Tibial nerve (tissue), 4 donors: ENCODE measurements around the gene FRAS1. TPM values are rescaled to one million over a fixed set of nuclear protein-coding genes. Genes with fewer than 3 reads are reported as not detected.
A peak's percentile ranks its signal among the peaks of the same experiment; 100 is the strongest.

Source experiments
- DNase-seq, 2 donors: peaks; one replicate each; pipeline ENCODE4 v3.0.0-alpha.2; 2019; ENCODE audit warnings: low spot score in 2 of 2
- H3K27ac ChIP-seq, 4 donors: fragments of 200-600 bp; sonication (generic) in 3 of 4; one replicate each; pipeline ENCODE4 v1.5.1; 2017 to 2019; ENCODE audit warnings: mild to moderate bottlenecking in 1 of 4
- H3K27me3 ChIP-seq, 2 donors: fragments of 200-600 bp; sonication (generic) in 1 of 2; one replicate each; pipeline versions ENCODE4 v1.5.1 to v1.6.0; 2017 to 2019
- H3K36me3 ChIP-seq, 3 donors: fragments of 200-600 bp; sonication (generic); one replicate each; pipeline ENCODE4 v1.5.1; 2018 to 2019
- H3K4me1 ChIP-seq, 4 donors: fragments of 200-600 bp; sonication (generic) in 3 of 4; one replicate each; pipeline ENCODE4 v1.5.1; 2017 to 2019
- H3K4me3 ChIP-seq, 4 donors: fragments of 200-600 bp; sonication (generic) in 3 of 4; one replicate each; pipeline ENCODE4 v1.5.1; 2017 to 2019; ENCODE audit warnings: mild to moderate bottlenecking in 1 of 4, moderate library complexity in 1 of 4
- H3K9me3 ChIP-seq, 4 donors: fragments of 200-600 bp; sonication (generic) in 3 of 4; one replicate each; pipeline ENCODE4 v1.5.1; 2017 to 2019
- EP300 ChIP-seq, 2 donors: sonication (generic); formaldehyde crosslinking; IDR thresholded peaks; one replicate each; pipeline ENCODE4 v1.6.1; 2017; ENCODE audit warnings: antibody characterized with exemption in 2 of 2, mild to moderate bottlenecking in 1 of 2
- POLR2A ChIP-seq, 2 donors: fragments of 450-650 bp; IDR thresholded peaks; one replicate each; pipeline ENCODE4 v1.6.1; 2017; ENCODE audit warnings: antibody characterized with exemption in 2 of 2, mild to moderate bottlenecking in 2 of 2, moderate library complexity in 2 of 2
- WGBS, 2 donors: methylation state at CpG; one replicate each; pipeline ENCODE4 v1.1.5; 2018; 5-methylcytosine and 5-hydroxymethylcytosine counted together
- total RNA-seq, 4 donors: library from RNA; depleted of rRNA; stranded (reverse); fragments of >200 nt; gene quantifications; one replicate each; pipeline ENCODE4 v1.1.0, GENCODE V29; 2016
- TF ChIP-seq, protein P1 (sequence below), 5 experiments: fragments of 200-600 bp in 3 of 5; fragments of 450-650 bp in 2 of 5; sonication (generic) in 3 of 5; IDR thresholded peaks; one replicate each; pipeline ENCODE4 v1.5.1; 2016 to 2019; ENCODE audit warnings: antibody characterized with exemption in 5 of 5, mild to moderate bottlenecking in 3 of 5, moderate library complexity in 2 of 5

Gene FRAS1
- total RNA-seq, 4 donors from 2014 or later, result 3.9 to 6.6 (median 5.1) TPM

DNA sequence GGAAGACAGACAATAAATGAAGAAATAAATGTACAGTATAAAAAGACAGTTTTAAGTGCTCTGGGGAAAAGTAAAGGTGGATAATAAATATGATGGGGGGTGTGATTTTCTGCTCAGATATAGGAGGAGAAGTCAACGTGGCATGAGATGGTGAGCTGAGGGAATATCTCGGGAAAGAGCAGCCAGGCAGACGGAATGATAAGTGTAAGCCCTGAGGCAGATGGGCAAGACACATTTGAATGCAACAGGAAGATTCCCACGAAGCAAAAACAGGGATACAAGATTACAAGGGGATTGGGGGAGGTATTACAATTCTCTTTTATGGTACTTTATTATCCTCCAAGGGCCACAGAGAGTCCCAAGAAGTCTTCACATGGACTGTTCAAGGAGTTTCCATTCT is 505.6 kb downstream of the FRAS1 start:
- TF ChIP-seq POLR2A (IDR thresholded peaks at IDR 0.05) (no peak), EP300 (IDR thresholded peaks at IDR 0.05) (no peak)
- TF ChIP-seq, protein P1, sequence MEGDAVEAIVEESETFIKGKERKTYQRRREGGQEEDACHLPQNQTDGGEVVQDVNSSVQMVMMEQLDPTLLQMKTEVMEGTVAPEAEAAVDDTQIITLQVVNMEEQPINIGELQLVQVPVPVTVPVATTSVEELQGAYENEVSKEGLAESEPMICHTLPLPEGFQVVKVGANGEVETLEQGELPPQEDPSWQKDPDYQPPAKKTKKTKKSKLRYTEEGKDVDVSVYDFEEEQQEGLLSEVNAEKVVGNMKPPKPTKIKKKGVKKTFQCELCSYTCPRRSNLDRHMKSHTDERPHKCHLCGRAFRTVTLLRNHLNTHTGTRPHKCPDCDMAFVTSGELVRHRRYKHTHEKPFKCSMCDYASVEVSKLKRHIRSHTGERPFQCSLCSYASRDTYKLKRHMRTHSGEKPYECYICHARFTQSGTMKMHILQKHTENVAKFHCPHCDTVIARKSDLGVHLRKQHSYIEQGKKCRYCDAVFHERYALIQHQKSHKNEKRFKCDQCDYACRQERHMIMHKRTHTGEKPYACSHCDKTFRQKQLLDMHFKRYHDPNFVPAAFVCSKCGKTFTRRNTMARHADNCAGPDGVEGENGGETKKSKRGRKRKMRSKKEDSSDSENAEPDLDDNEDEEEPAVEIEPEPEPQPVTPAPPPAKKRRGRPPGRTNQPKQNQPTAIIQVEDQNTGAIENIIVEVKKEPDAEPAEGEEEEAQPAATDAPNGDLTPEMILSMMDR (IDR thresholded peaks at IDR 0.05), result no peak
- Histone ChIP-seq H3K4me3 (no peak overlapping the region), H3K27ac (peak overlapping the region in 1 of 4 donors; percentile 91), H3K9me3 (no peaks in the 10 kb centered on the region), H3K27me3 (no peaks in the 10 kb centered on the region), H3K4me1 (peaks cover 0 to 73% (median 13%) of the 10 kb centered on the region in 4 donors), H3K36me3 (no peaks in the 10 kb centered on the region)
- no peak for DNase-seq
- 72 to 76% methylated on average over 4 of the region's 4 CpGs for WGBS, 2 donors

DNA sequence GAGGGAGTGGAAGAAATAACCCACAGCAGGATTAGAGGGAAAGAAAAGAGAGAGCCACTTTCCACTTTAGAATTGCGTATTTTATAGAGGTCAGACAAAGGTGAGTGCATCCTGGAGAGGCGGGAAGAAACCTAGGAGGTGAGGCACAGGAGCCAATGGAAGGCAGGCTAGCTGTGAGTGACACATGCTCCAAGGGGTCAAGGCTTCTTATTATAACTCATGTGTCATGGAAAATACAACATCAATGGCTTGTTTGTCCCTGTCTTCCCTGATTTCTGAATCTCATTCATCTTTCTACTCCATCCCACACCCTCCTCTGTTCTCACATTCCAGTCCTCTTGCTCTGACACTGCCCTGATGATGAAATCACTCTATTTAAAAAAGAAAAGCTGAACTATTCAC is 508.8 kb downstream of the FRAS1 start:
- peak overlapping the region; percentile 70 to 92 (median 86) for H3K27ac ChIP-seq
- no peak overlapping the region for H3K4me3 ChIP-seq
- DNase-seq, result no peak
- whole genome bisulfite sequencing, 2 donors, result 47 to 60% methylated on average over 2 of the region's 2 CpGs
- no peaks in the 10 kb centered on the region for H3K36me3 ChIP-seq
- TF ChIP-seq POLR2A (IDR thresholded peaks at IDR 0.05) (no peak), EP300 (IDR thresholded peaks at IDR 0.05) (peak in 1 of 2 donors; percentile 85)
- TF ChIP-seq, protein P1 (IDR thresholded peaks at IDR 0.05), result no peak
- peaks cover 0 to 76% (median 24%) of the 10 kb centered on the region in 4 donors for H3K4me1 ChIP-seq
- no peaks in the 10 kb centered on the region for H3K27me3 ChIP-seq
- no peaks in the 10 kb centered on the region for H3K9me3 ChIP-seq

DNA sequence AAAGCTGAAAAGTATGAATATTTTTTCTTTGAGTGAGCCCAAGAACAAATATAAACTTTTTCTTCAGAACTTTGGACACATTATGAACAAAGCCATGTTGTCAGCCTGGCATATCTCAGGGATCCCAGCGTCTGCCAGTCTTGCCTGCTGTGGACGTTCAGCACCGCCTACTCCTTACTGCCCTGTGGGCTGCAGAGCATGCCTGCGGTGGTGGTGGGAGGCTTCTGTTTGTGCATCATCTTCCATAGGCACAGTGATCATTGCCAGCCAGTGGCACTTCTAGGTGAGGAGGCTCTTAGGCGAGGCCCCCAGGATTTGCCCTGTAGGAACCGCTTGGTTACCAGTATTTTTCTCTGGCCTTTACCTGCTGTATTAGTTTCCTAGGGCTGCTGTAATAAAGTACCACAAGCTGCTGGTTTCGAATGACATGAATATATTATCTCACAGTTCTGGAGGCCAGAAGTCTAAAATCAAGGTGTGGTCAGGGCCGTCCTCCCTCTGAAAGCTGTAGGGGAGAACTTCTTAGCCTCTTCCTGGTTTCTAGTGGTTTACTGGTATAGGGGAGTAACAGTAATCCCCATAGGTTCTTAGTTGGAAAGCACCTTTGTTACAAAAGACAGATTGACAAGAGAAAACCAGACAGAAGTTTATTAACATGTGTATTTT is 509.8 kb downstream of the FRAS1 start:
- no peak for DNase-seq
- Histone ChIP-seq H3K9me3 (no peaks in the 10 kb centered on the region), H3K27ac (peak overlapping the region; percentile 65 to 91 (median 86)), H3K36me3 (no peaks in the 10 kb centered on the region), H3K4me3 (no peak overlapping the region), H3K27me3 (no peaks in the 10 kb centered on the region), H3K4me1 (peaks cover 0 to 67% (median 23%) of the 10 kb centered on the region in 4 donors)
- WGBS, 2 donors, result 48 to 58% methylated on average over 8 of the region's 8 CpGs
- TF ChIP-seq EP300 (IDR thresholded peaks at IDR 0.05) (peak; percentile 25 to 75), POLR2A (IDR thresholded peaks at IDR 0.05) (no peak)
- TF ChIP-seq, protein P1 (IDR thresholded peaks at IDR 0.05), result no peak

DNA sequence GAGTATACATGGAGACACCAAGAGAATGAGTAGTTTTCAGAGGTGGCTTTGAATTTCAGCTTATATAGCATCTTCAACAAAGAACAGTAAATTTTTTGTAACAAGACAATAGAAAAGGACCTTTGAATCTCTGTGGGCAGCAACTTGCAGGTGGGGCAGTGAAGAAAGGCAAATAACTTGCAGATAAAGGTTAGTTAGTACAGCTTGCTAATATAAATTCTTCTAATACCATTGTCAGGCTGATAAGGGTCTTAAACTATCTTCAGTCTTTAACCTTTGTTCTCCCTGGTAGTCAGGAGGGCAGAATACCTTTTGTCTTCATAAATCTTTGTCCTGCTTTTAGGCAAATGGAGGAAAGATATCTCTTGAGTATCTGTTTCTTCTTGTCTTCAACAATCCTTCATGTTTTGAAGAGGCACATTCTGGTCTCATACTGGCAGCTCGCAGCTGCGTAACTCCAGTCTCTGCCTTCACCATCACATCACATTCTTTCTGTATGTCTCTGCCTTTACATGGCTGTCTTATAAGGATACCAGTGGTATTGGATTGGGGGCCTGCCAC is 510.5 kb downstream of the FRAS1 start:
- H3K4me3 ChIP-seq, result no peak overlapping the region
- H3K9me3 ChIP-seq, result no peaks in the 10 kb centered on the region
- TF ChIP-seq EP300 (IDR thresholded peaks at IDR 0.05) (no peak), POLR2A (IDR thresholded peaks at IDR 0.05) (no peak)
- TF ChIP-seq, protein P1 (IDR thresholded peaks at IDR 0.05), result no peak
- DNase-seq, result no peak
- peaks cover 0 to 62% (median 23%) of the 10 kb centered on the region in 4 donors for H3K4me1 ChIP-seq
- peak overlapping the region; percentile 65 to 91 (median 86) for H3K27ac ChIP-seq
- H3K36me3 ChIP-seq, result no peaks in the 10 kb centered on the region
- H3K27me3 ChIP-seq, result no peaks in the 10 kb centered on the region
- WGBS, 2 donors, result 93 to 95% methylated on average over 2 of the region's 2 CpGs

DNA sequence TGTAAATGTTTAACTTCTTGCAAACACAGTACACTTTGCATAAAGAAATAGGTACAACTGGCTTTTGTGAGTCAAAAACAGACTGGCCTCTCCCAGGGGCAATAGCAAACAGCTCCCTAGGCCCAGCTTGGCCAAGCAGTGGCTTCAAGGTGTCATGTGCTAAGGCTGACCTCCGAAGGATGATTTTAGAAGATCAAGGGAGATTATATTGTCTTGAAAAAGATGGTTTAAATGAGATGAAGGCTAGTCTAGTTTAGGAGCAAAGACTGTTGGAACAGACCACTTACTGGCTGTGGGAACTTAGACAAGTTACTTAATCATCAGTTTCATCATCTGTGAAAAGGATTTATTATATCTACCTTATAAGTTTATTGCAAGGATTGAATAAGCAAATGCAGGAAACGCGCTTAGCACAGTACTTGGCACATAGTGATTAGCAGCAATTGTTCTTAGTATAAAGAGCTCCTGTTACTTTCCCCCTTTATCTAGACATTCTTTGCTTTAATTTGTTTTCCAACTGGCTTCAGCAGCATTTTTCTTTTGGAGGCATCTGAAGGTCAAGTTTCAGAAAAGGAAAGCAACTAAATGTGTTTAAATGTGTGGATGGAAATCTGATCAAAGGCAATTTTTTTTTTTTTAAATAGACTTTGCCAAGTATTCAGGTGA is 511.6 kb downstream of the FRAS1 start:
- peaks cover 0 to 62% (median 23%) of the 10 kb centered on the region in 4 donors for H3K4me1 ChIP-seq
- H3K27ac ChIP-seq, result peak overlapping the region; percentile 65 to 91 (median 86)
- WGBS, 2 donors, result 36 to 44% methylated on average over 3 of the region's 3 CpGs

More for the DNA sequence above, 511.6 kb downstream of the FRAS1 start:
- Histone ChIP-seq H3K4me3 (no peak overlapping the region), H3K27me3 (no peaks in the 10 kb centered on the region), H3K9me3 (no peaks in the 10 kb centered on the region), H3K36me3 (peaks cover 0 to 6% (median 0%) of the 10 kb centered on the region in 3 donors)
- no peak for DNase-seq
- TF ChIP-seq, protein P1 (IDR thresholded peaks at IDR 0.05), result no peak
- TF ChIP-seq EP300 (IDR thresholded peaks at IDR 0.05), result peak in 1 of 2 donors; percentile 27
